Gastroesophageal sphincter (tissue), 4 donors: ENCODE data around the gene PHLPP1. TPM values are rescaled to one million over a fixed set of nuclear protein-coding genes. Genes with fewer than 3 reads are reported as not detected.

Experiments used
- ATAC-seq: fragments of 150-250 bp; one replicate; pipeline ENCODE4 v1.9.1; 2016; ENCODE audit warnings: mild to moderate bottlenecking, moderate library complexity
- H3K27ac ChIP-seq, 4 donors: fragments of 200-600 bp; sonication (generic) in 3 of 4; 1 replicate in 3 of 4; 2 replicates in 1 of 4; pipeline ENCODE4 v1.5.1; 2016 to 2019
- H3K27me3 ChIP-seq: fragments of 200-600 bp; sonication (generic); one replicate; pipeline ENCODE4 v1.5.1; 2019
- H3K36me3 ChIP-seq, 2 donors: fragments of 200-600 bp; sonication (generic); one replicate each; pipeline ENCODE4 v1.5.1; 2019; ENCODE audit warnings: control low read depth in 1 of 2
- H3K4me1 ChIP-seq, 3 donors: fragments of 200-600 bp; sonication (generic); 1 replicate in 2 of 3; 2 replicates in 1 of 3; pipeline ENCODE4 v1.5.1; 2016 to 2019; ENCODE audit warnings: control low read depth in 2 of 3
- H3K4me3 ChIP-seq, 2 donors: fragments of 200-600 bp; sonication (generic); one replicate each; pipeline ENCODE4 v1.5.1; 2019; ENCODE audit warnings: mild to moderate bottlenecking in 1 of 2, moderate library complexity in 1 of 2
- H3K9me3 ChIP-seq, 3 donors: fragments of 200-600 bp; sonication (generic); one replicate each; pipeline ENCODE4 v1.5.1; 2017 to 2019; ENCODE audit warnings: control low read depth in 2 of 3
- CTCF ChIP-seq, 4 experiments: fragments of 200-600 bp in 2 of 4; fragments of 450-650 bp in 2 of 4; sonication (generic) in 1 of 4; IDR thresholded peaks; one replicate each; pipeline ENCODE4 v1.5.1; 2017 to 2019; ENCODE audit warnings: antibody characterized with exemption in 4 of 4, mild to moderate bottlenecking in 2 of 4, moderate library complexity in 2 of 4
- EP300 ChIP-seq: sonication (generic); formaldehyde crosslinking; IDR thresholded peaks from one replicate; pipeline ENCODE4 v1.6.1; 2017; ENCODE audit warnings: antibody characterized with exemption, mild to moderate bottlenecking
- POLR2A ChIP-seq, 2 donors: fragments of 450-650 bp; IDR thresholded peaks; one replicate each; pipeline ENCODE4 v1.6.1; 2017; ENCODE audit warnings: antibody characterized with exemption in 2 of 2, mild to moderate bottlenecking in 2 of 2, moderate library complexity in 1 of 2
- POLR2AphosphoS5 ChIP-seq: sonication (generic); formaldehyde crosslinking; IDR thresholded peaks from one replicate; pipeline ENCODE4 v1.6.1; 2017; ENCODE audit warnings: antibody characterized with exemption
- WGBS, 2 donors: methylation state at CpG; one replicate each; pipeline ENCODE4 v1.1.5; 2018; ENCODE audit warnings: low coverage in 1 of 2; 5-methylcytosine and 5-hydroxymethylcytosine counted together
- total RNA-seq, 4 donors: library from RNA; depleted of rRNA; stranded (reverse); fragments of >200 nt; gene quantifications; one replicate each; pipeline ENCODE4 v1.1.0, GENCODE V29; 2016

The PHLPP1 gene
- total RNA-seq, 4 donors from 2014 or later: 10.8 to 19.1 (median 16.3) TPM

GRCh38 chr18:62766266-62766665 is 50.9 kb downstream of the PHLPP1 start:
- TF ChIP-seq POLR2A (IDR thresholded peaks at IDR 0.05) (no peak), EP300 (no peak), CTCF (IDR thresholded peaks at IDR 0.05) (no peak), POLR2AphosphoS5 (no peak)
- Histone ChIP-seq H3K27me3 (no peaks in the 10 kb centered on the region), H3K4me3 (no peak overlapping the region), H3K27ac (no peak overlapping the region), H3K4me1 (peaks cover 0 to 31% (median 3%) of the 10 kb centered on the region in 3 donors), H3K9me3 (no peaks in the 10 kb centered on the region), H3K36me3 (no peaks in the 10 kb centered on the region)
- 73 to 91% methylated on average over 3 of the region's 4 CpGs for WGBS, 2 donors
- ATAC-seq: no peak

GRCh38 chr18:62767321-62767720 is 52.0 kb downstream of the PHLPP1 start:
- H3K4me1 ChIP-seq: peaks cover 0 to 31% (median 3%) of the 10 kb centered on the region in 3 donors
- H3K9me3 ChIP-seq: no peaks in the 10 kb centered on the region
- ATAC-seq: no peak
- H3K27me3 ChIP-seq: no peaks in the 10 kb centered on the region
- WGBS, 2 donors: 94 to 95% methylated on average over 5 of the region's 5 CpGs
- H3K4me3 ChIP-seq: no peak overlapping the region
- TF ChIP-seq EP300 (no peak), CTCF (IDR thresholded peaks at IDR 0.05) (no peak), POLR2AphosphoS5 (no peak), POLR2A (IDR thresholded peaks at IDR 0.05) (no peak)
- no peaks in the 10 kb centered on the region for H3K36me3 ChIP-seq
- H3K27ac ChIP-seq: no peak overlapping the region

- WGBS, 2 donors: 59 to 66% methylated on average over 2 to 3 of the region's 3 CpGs
- Histone ChIP-seq H3K36me3 (no peaks in the 10 kb centered on the region), H3K27ac (no peak overlapping the region), H3K9me3 (no peaks in the 10 kb centered on the region), H3K4me1 (peaks cover 0 to 38% (median 3%) of the 10 kb centered on the region in 3 donors), H3K27me3 (no peaks in the 10 kb centered on the region), H3K4me3 (no peak overlapping the region)
- no peak for ATAC-seq
- TF ChIP-seq POLR2AphosphoS5 (no peak), EP300 (no peak), POLR2A (IDR thresholded peaks at IDR 0.05) (no peak)
These were observed 52.7 kb downstream of the PHLPP1 start for GRCh38 chr18:62767836-62768557.

GRCh38 chr18:62768558-62768943 is 53.2 kb downstream of the PHLPP1 start:
- H3K27ac ChIP-seq: no peak overlapping the region
- H3K9me3 ChIP-seq: no peaks in the 10 kb centered on the region
- ATAC-seq: no peak
- H3K4me3 ChIP-seq: no peak overlapping the region
- no peaks in the 10 kb centered on the region for H3K36me3 ChIP-seq
- TF ChIP-seq CTCF (IDR thresholded peaks at IDR 0.05) (no peak), POLR2A (IDR thresholded peaks at IDR 0.05) (no peak), EP300 (no peak), POLR2AphosphoS5 (no peak)
- 90 to 91% methylated on average over 2 of the region's 2 CpGs for WGBS, 2 donors
- no peaks in the 10 kb centered on the region for H3K27me3 ChIP-seq
- H3K4me1 ChIP-seq: peaks cover 0 to 40% (median 3%) of the 10 kb centered on the region in 3 donors

- no peaks in the 10 kb centered on the region for H3K36me3 ChIP-seq
- no peak for ATAC-seq
- no peaks in the 10 kb centered on the region for H3K27me3 ChIP-seq
- WGBS, 2 donors: 66 to 89% methylated on average over 2 of the region's 2 CpGs
- TF ChIP-seq POLR2AphosphoS5: no peak
- TF ChIP-seq CTCF (IDR thresholded peaks at IDR 0.05): no peak
- TF ChIP-seq POLR2A (IDR thresholded peaks at IDR 0.05): no peak
- no peak for TF ChIP-seq EP300
- no peak overlapping the region for H3K27ac ChIP-seq
- no peaks in the 10 kb centered on the region for H3K9me3 ChIP-seq
- no peak overlapping the region for H3K4me3 ChIP-seq
- H3K4me1 ChIP-seq: peaks cover 0 to 43% (median 3%) of the 10 kb centered on the region in 3 donors
These were observed 53.9 kb downstream of the PHLPP1 start for GRCh38 chr18:62769216-62769615.
